A549 (cell line): Measurements from ENCODE around the gene PRDM11. TPM values are rescaled to one million over a fixed set of nuclear protein-coding genes. Genes with fewer than 3 reads are reported as not detected.

Source experiments
- ATAC-seq, 2 experiments: fragments of 200-7000 bp in 1 of 2; fragments of >200 bp in 1 of 2; cut with Nextera tagmentation in 1 of 2; cut with Tn5 transposase in 1 of 2; 3 replicates each; pipeline versions ENCODE4 v1.8.0 to v1.9.1; 2018 to 2020; ENCODE audit warnings: mild to moderate bottlenecking in 1 of 2, moderate library complexity in 1 of 2
- CTCF ChIA-PET: fragments of 300-600 bp; sonication (Branson Sonifier 250); formaldehyde crosslinking; extraction: SDS; loops from one replicate; lab custom pipeline; 2021; ENCODE audit warnings: antibody characterized with exemption, inconsistent platforms; lab: Yijun Ruan, JAX
- POLR2A ChIA-PET: fragments of 350-600 bp; formaldehyde crosslinking; extraction: SDS; loops from one replicate; lab custom pipeline; 2021; ENCODE audit warnings: antibody characterized with exemption, inconsistent platforms; lab: Yijun Ruan, JAX
- DNase-seq, 2 experiments: peaks; one replicate each; pipeline versions ENCODE4 v3.0.0 to v3.0.0-alpha.2; 2011 to 2016; ENCODE audit warnings: low read depth in 1 of 2, low spot score in 1 of 2
- FAIRE-seq: peaks from 2 replicates; lab custom pipeline; 2011; peaks lifted over from hg19 to GRCh38; lab: Jason Lieb, UNC
- H3K27ac ChIP-seq, 2 experiments: fragments of >200 bp; sonication (Bioruptor Twin); formaldehyde crosslinking; 3 replicates each; pipeline ENCODE4 v1.5.1; 2016 to 2017
- H3K4me1 ChIP-seq: fragments of >200 bp; sonication (Bioruptor Twin); formaldehyde crosslinking; 3 replicates; pipeline ENCODE4 v1.6.1; 2016
- H3K4me2 ChIP-seq: fragments of >200 bp; sonication (Bioruptor Twin); formaldehyde crosslinking; 3 replicates; pipeline ENCODE4 v1.6.1; 2016
- H3K4me3 ChIP-seq: fragments of >200 bp; sonication (Bioruptor Twin); formaldehyde crosslinking; 3 replicates; pipeline ENCODE4 v1.5.1; 2016
- H3K9me3 ChIP-seq: fragments of >200 bp; sonication (Bioruptor Twin); formaldehyde crosslinking; 3 replicates; pipeline ENCODE4 v1.6.1; 2016
- CBX2 ChIP-seq: fragments of 200-600 bp; sonication (generic); IDR thresholded peaks from 2 replicates; pipeline ENCODE4 v1.6.1; 2016; ENCODE audit warnings: low read depth, mild to moderate bottlenecking, borderline replicate concordance
- CBX8 ChIP-seq: fragments of 200-600 bp; sonication (generic); IDR thresholded peaks from 2 replicates; pipeline ENCODE4 v1.6.1; 2016
- FOSL2 ChIP-seq, 2 experiments: fragments of 450-650 bp in 1 of 2; fragments of >200 bp in 1 of 2; sonication (Bioruptor Twin) in 1 of 2; formaldehyde crosslinking; IDR thresholded peaks; 2 replicates each; pipeline versions ENCODE4 v1.5.0 to v1.6.1; 2016 to 2020; ENCODE audit warnings: mild to moderate bottlenecking in 1 of 2, moderate library complexity in 1 of 2
- HDAC2 ChIP-seq: fragments of 200-600 bp; sonication (generic); IDR thresholded peaks from 2 replicates; pipeline ENCODE4 v1.6.1; 2016
- HEYL ChIP-seq: fragments of 250-450 bp; sonication (Bioruptor Pico); IDR thresholded peaks from 2 replicates; pipeline ENCODE4 v1.8.0; 2021; ENCODE audit warnings: mild to moderate bottlenecking, moderate library complexity
- HOXB13 ChIP-seq: fragments of 250-450 bp; sonication (Bioruptor Pico); IDR thresholded peaks from 2 replicates; pipeline ENCODE4 v1.5.0; 2020; ENCODE audit warnings: low read depth, mild to moderate bottlenecking, moderate library complexity
- MAFK ChIP-seq: fragments of 450-650 bp; IDR thresholded peaks from 2 replicates; pipeline ENCODE4 v1.6.1; 2014; ENCODE audit not compliant: partially characterized antibody
- MYC ChIP-seq: IDR thresholded peaks from 2 replicates; pipeline ENCODE4 v1.6.1; 2012; ENCODE audit warnings: mild to moderate bottlenecking, inconsistent platforms, low read length, improper control_type of control experiment, borderline replicate concordance
- NFE2L2 ChIP-seq: fragments of 150-350 bp; conservative IDR thresholded peaks from 2 replicates; pipeline ENCODE4 v1.6.1; 2014; ENCODE audit warnings: low read length
- PHF8 ChIP-seq: fragments of 200-600 bp; sonication (generic); IDR thresholded peaks from 2 replicates; pipeline ENCODE4 v1.6.1; 2016; ENCODE audit warnings: low read depth, mild to moderate bottlenecking, antibody characterized with exemption, moderate library complexity, borderline replicate concordance
- POLR2A ChIP-seq: IDR thresholded peaks from 2 replicates; pipeline ENCODE4 v1.6.1; 2012; ENCODE audit warnings: mild to moderate bottlenecking, low read length
- RAD21 ChIP-seq, 2 experiments: fragments of >200 bp in 1 of 2; sonication (Bioruptor Twin) in 1 of 2; formaldehyde crosslinking in 1 of 2; IDR thresholded peaks in 1 of 2; conservative IDR thresholded peaks in 1 of 2; 2 replicates in 1 of 2; 3 replicates in 1 of 2; pipeline ENCODE4 v1.6.1; 2012 to 2018; ENCODE audit warnings: inconsistent platforms in 1 of 2
- RNF2 ChIP-seq: fragments of 200-600 bp; sonication (generic); IDR thresholded peaks from 2 replicates; pipeline ENCODE4 v1.6.1; 2016; ENCODE audit warnings: low read depth, mild to moderate bottlenecking, antibody characterized with exemption, moderate library complexity, borderline replicate concordance
- SREBF2 ChIP-seq: fragments of 450-650 bp; IDR thresholded peaks from 2 replicates; pipeline ENCODE4 v1.6.1; 2014; ENCODE audit warnings: mild to moderate bottlenecking, moderate library complexity
- TFCP2L1 ChIP-seq: fragments of 250-450 bp; sonication (Bioruptor Pico); IDR thresholded peaks from 2 replicates; pipeline ENCODE4 v1.5.0; 2021; ENCODE audit warnings: mild to moderate bottlenecking
- ZC3H11A ChIP-seq: fragments of 450-650 bp; IDR thresholded peaks from 2 replicates; pipeline ENCODE4 v1.6.1; 2014; ENCODE audit warnings: antibody characterized with exemption, mild to moderate bottlenecking
- ZFP36 ChIP-seq: fragments of 450-650 bp; IDR thresholded peaks from 2 replicates; pipeline ENCODE4 v1.6.1; 2014; ENCODE audit warnings: borderline replicate concordance; ENCODE audit not compliant: partially characterized antibody
- ZNF302 ChIP-seq: fragments of 250-450 bp; sonication (Bioruptor Pico); IDR thresholded peaks from 2 replicates; pipeline ENCODE4 v1.9.0; 2021; ENCODE audit warnings: inconsistent platforms, mild to moderate bottlenecking, moderate library complexity
- WGBS: methylation state at CpG from one replicate; pipeline ENCODE4 v1.1.6; 2017; ENCODE audit errors: missing lambda C conversion rate; 5-methylcytosine and 5-hydroxymethylcytosine counted together
- polyA plus RNA-seq, 4 experiments: library from polyadenylated mRNA; depleted of rRNA in 3 of 4; stranded (reverse); fragments of >200 nt; fragmentation: RNase III in 1 of 4; extraction: RNeasy Plus Mini Kit Qiagen cat#74134 plus additional on column Dnase treatment in 1 of 4; gene quantifications; 2 replicates in 3 of 4; 3 replicates in 1 of 4; pipeline ENCODE4 v1.2.3, GENCODE V29; 2011 to 2017
- TF ChIP-seq, protein P1 (sequence below): fragments of >200 bp; sonication (Bioruptor Twin); formaldehyde crosslinking; IDR thresholded peaks from 3 replicates; pipeline ENCODE4 v1.6.1; 2016
- TF ChIP-seq, protein P2 (sequence below): fragments of 250-450 bp; sonication (Bioruptor Pico); IDR thresholded peaks from 2 replicates; pipeline ENCODE4 v1.5.0; 2021; ENCODE audit warnings: mild to moderate bottlenecking, moderate library complexity, borderline replicate concordance

The PRDM11 gene
- polyA plus RNA-seq, 2 of the 4 experiments (the other 2 are of a cell fraction), result 4.3 to 5.3 TPM

DNA sequence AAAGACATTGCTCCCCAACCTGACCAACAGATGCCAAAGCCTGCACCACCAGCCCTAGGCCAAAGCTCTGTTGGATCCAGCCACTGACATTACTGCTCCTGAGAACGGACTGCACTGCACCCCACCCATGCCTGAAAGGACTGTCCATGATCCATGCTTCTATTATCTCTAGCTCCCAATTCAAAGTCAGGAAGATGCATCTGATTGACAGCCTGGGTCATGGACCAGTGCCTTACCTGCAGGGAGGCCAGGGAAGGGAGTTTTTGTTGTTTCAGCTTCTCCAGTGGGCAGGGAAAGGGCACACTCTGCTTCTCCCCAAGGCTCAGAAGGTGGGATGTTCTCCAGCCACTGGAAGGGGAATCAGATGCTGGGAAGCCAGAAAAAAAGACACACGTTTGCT is 4.8 kb upstream of the PRDM11 start:
- ChIA-PET POLR2A (no interaction called here), CTCF (interaction anchor here (0.6 to 1.9 kb wide), 7 partner anchors 8 to 203 kb away, joined by 3 to 8 read pairs (median 4); no protein-coding TSS in a partner anchor)
- WGBS, result 11% methylated on average over 2 of the region's 2 CpGs
- no peak overlapping the region for H3K4me3 ChIP-seq
- FAIRE-seq (no peak), ATAC-seq (no peak), DNase-seq (no peak)
- H3K4me1 ChIP-seq, result peaks cover 5% of the 10 kb centered on the region; the same call in 2 of the 3 replicates
- H3K4me2 ChIP-seq, result no peak overlapping the region
- no peak overlapping the region for H3K27ac ChIP-seq
- TF ChIP-seq, protein P1, sequence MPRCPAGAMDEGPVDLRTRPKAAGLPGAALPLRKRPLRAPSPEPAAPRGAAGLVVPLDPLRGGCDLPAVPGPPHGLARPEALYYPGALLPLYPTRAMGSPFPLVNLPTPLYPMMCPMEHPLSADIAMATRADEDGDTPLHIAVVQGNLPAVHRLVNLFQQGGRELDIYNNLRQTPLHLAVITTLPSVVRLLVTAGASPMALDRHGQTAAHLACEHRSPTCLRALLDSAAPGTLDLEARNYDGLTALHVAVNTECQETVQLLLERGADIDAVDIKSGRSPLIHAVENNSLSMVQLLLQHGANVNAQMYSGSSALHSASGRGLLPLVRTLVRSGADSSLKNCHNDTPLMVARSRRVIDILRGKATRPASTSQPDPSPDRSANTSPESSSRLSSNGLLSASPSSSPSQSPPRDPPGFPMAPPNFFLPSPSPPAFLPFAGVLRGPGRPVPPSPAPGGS, result no peak
- TF ChIP-seq FOSL2 (IDR thresholded peaks at IDR 0.05) (no peak), FOSL2 (CRISPR knock-in tag; IDR thresholded peaks at IDR 0.05) (no peak), ZC3H11A (no peak), CBX8 (no peak), POLR2A (no peak), NFE2L2 (no peak), HEYL (no peak), HOXB13 (no peak), TFCP2L1 (CRISPR knock-in tag) (no peak)
- H3K9me3 ChIP-seq, result no peaks in the 10 kb centered on the region

DNA sequence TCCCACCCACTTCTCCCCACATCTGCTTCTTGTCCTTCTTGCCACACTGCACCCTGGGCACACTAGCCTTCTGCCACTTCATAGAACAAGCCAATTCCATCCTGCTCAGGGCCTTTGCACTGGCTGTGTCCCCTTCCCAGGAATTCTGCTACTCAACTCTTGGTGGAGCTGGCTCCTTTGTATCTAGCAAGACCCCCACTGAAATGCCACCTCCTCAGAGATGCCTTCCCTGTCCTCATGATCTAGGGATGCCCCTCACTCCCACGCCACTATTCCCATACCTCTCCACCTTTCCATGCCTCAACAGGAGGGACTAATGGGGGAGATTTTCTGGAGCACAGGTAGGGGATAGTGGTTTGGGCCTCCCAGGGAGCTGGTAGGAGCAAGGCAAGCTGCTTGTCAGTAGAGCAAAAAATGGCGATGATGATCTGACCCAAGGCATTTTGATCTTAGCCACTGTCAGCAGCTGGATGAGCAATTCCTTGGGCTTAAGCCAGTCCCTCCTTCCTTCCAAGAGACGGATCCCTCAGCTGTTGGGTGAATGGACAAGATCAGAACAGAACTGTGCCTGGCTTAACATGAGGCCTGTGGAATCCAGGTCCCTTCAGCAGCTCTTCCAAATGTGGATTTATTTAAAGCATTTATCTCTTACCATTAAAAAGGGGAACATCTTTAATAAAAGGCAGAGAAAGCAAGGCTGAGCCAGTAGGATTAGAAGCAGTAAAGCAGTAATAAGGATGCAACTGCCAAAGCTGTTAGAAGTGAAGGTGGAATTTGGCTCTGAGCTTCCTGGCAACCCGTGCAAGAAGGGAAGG is 4.0 kb upstream of the PRDM11 start:
- no peak overlapping the region for H3K4me3 ChIP-seq
- H3K9me3 ChIP-seq, result no peaks in the 10 kb centered on the region
- TF ChIP-seq CBX2, result no peak
- no peak for TF ChIP-seq RNF2
- no peak for TF ChIP-seq HOXB13
- no peak for TF ChIP-seq ZC3H11A
- no peak for TF ChIP-seq SREBF2
- no peak for TF ChIP-seq PHF8
- TF ChIP-seq MAFK, result no peak
- TF ChIP-seq, protein P2, sequence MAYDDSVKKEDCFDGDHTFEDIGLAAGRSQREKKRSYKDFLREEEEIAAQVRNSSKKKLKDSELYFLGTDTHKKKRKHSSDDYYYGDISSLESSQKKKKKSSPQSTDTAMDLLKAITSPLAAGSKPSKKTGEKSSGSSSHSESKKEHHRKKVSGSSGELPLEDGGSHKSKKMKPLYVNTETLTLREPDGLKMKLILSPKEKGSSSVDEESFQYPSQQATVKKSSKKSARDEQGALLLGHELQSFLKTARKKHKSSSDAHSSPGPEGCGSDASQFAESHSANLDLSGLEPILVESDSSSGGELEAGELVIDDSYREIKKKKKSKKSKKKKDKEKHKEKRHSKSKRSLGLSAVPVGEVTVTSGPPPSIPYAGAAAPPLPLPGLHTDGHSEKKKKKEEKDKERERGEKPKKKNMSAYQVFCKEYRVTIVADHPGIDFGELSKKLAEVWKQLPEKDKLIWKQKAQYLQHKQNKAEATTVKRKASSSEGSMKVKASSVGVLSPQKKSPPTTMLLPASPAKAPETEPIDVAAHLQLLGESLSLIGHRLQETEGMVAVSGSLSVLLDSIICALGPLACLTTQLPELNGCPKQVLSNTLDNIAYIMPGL (CRISPR knock-in tag), result no peak
- TF ChIP-seq, all 56 proteins: peak for 0
- 67% methylated on average over 4 of the region's 4 CpGs for WGBS
- Histone ChIP-seq H3K27ac (no peak overlapping the region), H3K4me1 (peaks cover 5% of the 10 kb centered on the region; the same call in 2 of the 3 replicates), H3K4me2 (no peak overlapping the region)
- POLR2A ChIA-PET, result interaction anchor here (1.4 kb wide), 1 partner anchor 38 kb away, joined by 4 read pairs; no protein-coding TSS in a partner anchor
- ATAC-seq (no peak), FAIRE-seq (no peak), DNase-seq (no peak)
- CTCF ChIA-PET, result interaction anchor here (0.6 to 2.0 kb wide), 8 partner anchors 9 to 150 kb away, joined by 3 to 10 read pairs (median 4); no protein-coding TSS in a partner anchor

DNA sequence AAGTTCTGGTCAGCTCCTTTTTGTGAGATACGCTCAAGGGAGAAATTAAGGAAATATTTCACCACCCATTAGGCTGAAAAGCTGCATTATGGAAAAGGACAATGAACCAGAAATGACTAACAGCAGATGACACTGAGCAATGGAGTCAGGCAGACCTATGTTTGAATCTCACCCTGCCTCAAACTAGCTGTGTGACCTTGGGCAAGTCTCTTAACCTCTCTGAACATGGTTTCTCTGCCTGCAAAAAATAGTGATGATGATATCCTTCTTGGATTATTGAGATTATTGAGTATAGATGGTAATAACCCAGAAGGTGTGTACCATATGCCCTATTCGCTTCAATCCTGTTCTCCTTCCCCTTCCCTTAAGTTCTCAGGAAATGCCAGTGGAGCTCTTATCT is 2.9 kb upstream of the PRDM11 start:
- no peak for FAIRE-seq
- no peak overlapping the region for H3K4me2 ChIP-seq
- CTCF ChIA-PET, result interaction anchor here (0.8 to 2.0 kb wide), 6 partner anchors 30 to 207 kb away, joined by 3 to 10 read pairs (median 4); no protein-coding TSS in a partner anchor
- TF ChIP-seq ZFP36 (peak; percentile 9), MYC (no peak), RAD21 (conservative IDR thresholded peaks at IDR 0.05 in 1 of 2, IDR thresholded peaks at IDR 0.05 in 1 of 2) (no peak), MAFK (no peak), HDAC2 (no peak), ZNF302 (CRISPR knock-in tag) (no peak)
- TF ChIP-seq, all 56 proteins: peak for 1
- Histone ChIP-seq H3K9me3 (no peaks in the 10 kb centered on the region), H3K4me1 (peaks cover 9% of the 10 kb centered on the region), H3K4me3 (no peak overlapping the region), H3K27ac (no peak overlapping the region)
- ATAC-seq (no peak), DNase-seq (no peak)
- POLR2A ChIA-PET, result interaction anchor here (1.4 kb wide), 1 partner anchor 37 kb away, joined by 4 read pairs; no protein-coding TSS in a partner anchor
- 88% methylated on average over 2 of the region's 2 CpGs for WGBS
